NCI-H1417 treated with DMSO at 0.1 percent for 48 hours (cell line): ENCODE measurements around the gene GRAP2.
"Not testable (repeated sequence)": the region's sequence is repeated elsewhere in the genome, so short reads cannot be mapped to it uniquely, and the experiment has no call there.

Source experiments
- DNase-seq: peaks from one replicate; lab custom pipeline; 2025; lab: John Stamatoyannopoulos, UW

The GRAP2 gene

DNA sequence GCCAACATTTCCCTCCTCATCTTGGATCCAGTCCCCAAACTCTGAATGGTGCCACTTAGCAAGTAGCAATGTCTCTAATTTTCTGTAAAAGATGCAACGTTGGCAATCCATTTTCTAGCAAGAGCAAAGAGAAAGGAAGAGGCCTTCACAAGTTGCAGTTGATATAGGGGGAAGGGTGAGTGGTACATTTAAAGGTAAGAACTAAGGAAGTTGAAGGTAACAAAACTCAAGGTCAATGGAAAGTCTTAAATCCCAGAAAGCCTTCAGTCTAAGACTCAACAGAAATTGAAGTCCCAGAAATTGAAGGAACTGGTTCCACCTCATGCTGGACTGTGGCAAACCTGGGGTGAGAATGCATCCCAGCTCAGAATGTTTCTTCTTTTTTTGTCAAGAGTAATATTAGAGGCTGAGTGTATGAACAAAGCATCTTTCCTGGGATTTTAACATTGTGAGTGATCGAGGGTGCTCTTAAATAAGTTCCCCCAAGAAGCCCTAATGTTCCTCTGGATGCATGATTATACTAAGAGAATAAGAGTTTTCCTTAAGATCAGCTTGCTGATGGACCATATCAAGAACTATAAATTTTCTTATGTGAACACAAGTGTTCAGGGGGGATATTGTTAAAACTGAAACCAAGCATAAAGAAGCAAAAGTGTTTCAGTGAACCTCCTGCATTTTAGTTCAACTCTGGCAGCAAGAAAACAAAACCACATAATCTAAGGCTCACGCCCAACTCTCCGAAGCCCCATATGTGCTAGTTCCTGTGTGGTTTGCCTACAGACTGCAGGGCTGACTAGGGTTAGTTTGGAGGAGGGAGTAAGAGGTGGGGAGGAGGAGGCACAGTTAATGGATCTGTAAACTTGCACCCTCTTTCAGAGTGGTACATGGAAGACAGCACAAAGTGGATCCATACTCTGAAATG lies at the start of gene GRAP2:
Gene GRAP2 (plus strand): TSS at position 779 of the 922 bp plus-strand sequence. CDS start 46,023 bp downstream, outside the sequence.
- no peak for DNase-seq

GRCh38 chr22:39851606-39852315 lies 49.1 kb upstream of the GRAP2 start:
- no peak for DNase-seq

- DNase-seq, result no peak
Observed at GRCh38 chr22:39852799-39853198, 48.1 kb upstream of the GRAP2 start.

DNA sequence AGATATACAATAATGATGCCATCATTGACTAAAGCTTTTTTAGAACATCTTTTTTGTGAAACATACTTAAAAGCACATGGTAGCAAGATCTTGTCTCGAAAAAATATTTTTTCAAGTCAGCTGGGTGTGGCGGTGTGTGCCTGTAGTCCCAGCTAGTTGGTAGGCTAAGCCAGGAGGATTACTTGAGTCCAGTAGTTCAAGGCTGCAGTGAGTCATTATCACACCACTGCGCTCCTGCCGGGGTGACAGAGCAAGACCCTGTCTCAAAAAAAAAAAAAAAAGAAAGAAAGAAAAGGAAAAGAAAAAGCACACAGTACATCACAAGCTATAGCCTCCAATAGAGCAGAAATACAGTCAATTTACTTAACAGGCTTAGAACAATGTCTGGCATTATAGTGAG lies 44.3 kb upstream of the GRAP2 start:
- DNase-seq, result no peak

DNA sequence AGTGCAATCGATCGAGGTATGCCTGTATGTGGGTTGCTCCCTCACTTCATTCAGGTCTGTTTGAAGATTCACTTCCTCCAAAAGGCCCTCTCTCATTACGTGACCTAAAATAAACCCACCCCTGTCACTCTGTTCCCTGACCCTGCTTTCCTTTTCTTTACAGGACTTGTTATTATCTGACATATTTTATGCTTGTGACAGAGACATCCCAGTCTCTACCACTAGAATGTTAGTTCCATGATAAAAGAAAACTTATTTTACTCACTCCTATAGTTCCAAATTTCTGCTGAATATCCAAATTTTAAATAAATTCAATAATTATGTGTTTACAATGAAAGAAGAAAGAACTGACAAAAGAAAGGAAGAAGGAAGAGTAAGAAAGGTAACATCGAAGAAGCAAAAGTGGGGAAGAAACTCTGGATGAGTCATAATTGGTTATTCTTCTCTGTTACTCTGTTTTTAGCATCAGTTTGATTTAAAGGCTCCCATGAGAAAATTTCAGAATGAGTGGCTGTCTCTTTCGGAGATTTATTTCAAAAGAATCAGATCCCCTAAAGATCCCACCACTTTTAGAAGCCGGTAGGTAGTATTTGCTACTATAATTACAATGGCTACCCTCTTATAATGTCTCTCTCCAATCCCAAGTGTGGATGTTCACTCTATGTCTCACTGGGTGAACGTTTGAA lies 40.8 kb upstream of the GRAP2 start:
- DNase-seq, result no peak

GRCh38 chr22:39868741-39869140 lies 32.1 kb upstream of the GRAP2 start:
- DNase-seq, result no peak

DNA sequence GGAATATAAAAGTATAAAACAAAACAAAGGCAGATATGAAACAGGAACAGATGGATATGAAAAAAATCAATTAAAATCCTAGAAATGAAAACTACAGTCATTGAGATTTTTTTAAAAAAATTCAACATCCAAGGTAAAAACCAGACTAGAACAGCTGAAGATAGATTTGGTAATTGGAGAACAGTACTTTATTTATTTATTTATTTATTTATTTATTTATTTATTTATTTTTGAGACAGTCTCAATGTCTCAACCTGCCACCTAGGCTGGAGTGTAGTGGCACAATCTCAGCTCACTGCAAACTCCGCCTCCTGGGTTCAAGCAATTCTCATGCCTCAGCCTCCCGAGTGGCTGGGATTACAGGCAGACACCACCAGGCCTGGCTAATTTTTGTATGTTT lies 31.1 kb upstream of the GRAP2 start:
- DNase-seq, result not testable (repeated sequence)

DNA sequence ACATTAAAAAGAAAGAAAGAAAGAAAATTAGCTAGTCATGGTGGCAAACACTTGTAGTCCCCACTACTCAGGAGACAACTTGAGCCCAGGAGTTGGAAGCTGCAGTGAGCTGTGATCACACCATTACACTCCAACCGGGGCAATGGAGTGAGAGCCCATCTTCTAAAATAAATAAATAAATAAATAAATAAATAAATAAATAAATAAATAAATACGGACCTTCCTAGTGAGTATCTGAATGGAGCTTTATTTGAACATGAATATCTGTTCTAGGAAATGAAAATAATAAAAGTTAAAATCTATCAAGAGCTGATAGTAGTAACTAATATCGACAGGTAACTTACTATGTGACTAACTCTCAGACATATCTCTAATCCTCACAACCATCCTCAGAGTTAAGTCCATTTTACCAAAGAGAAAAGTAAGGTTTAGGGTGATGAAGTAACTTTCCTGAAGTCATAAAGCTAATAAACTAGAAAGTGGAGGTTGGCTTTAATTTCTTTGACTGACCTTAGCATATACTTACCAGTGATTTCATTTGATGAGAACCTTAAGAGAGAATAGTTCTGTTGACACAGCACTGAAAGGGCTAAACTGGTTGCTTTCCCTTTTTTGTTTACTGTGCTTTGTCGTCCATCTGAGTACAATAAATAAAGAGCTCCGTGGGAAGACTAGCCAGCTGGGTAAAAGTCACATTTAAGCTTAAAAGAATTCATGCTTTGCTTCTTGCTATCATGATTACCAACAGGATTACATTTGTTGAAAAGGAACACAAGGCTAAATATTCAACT lies 29.7 kb upstream of the GRAP2 start:
- DNase-seq, result no peak

- DNase-seq, result no peak
Observed at GRCh38 chr22:39872548-39872947, 28.3 kb upstream of the GRAP2 start.

GRCh38 chr22:39873965-39874364 lies 26.9 kb upstream of the GRAP2 start:
- no peak for DNase-seq

GRCh38 chr22:39875176-39875885 lies 25.6 kb upstream of the GRAP2 start:
- DNase-seq, result not testable (repeated sequence)

DNA sequence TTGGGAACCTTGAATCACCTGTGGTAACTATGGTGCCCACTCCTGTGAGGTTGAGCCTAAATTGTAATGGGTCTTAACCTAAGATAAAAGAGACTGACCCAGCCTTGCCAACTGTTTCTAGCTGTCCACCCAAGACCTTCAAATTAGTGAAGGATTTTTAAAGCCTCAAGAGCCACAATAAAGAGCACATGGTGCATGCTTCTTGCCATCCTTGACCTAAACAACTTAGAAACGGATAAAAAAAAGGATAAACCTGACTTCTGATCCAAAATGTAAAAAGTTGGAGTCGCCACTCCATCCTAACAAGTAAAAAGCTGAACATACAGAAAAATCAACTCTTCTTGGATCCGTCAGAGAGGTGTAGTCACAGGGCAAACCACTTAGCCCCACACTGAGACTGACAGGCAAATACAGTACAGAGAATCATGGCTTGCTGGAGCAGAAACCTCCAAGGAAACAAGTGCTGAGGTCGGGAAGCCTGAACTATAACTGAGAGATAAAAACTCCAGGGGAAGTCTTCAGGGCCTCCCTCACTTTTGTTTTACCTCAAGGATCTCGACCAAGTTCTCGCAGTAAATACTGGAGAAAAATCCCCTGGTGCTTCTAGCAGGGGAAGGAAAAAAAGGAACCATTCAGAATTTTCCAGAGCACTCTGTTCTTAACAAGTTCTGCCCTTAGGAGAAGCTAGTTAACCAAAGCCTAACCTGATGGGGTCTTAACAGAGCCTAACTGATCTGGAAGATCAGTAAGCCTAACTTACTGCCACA lies 23.6 kb upstream of the GRAP2 start:
- DNase-seq, result no peak

GRCh38 chr22:39880722-39881121 lies 20.2 kb upstream of the GRAP2 start:
- no peak for DNase-seq

DNA sequence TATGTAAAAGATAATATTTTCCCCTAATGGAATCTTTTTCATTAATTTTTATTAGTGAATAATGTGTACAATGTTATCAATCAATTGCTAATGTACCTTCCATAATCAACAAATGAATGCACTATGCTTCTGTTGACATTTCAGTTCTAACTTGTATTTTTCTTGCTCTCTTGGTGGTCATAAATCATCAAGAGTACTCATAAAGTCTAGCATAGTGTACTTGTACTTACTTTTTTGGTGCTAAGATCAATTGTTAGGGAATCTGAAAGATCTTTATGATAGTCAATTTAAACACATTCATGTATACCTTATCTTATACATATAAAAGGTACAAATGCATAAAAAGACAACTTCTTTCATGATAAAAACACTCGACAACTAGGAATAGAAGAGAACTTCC lies 17.8 kb upstream of the GRAP2 start:
- DNase-seq, result no peak

DNA sequence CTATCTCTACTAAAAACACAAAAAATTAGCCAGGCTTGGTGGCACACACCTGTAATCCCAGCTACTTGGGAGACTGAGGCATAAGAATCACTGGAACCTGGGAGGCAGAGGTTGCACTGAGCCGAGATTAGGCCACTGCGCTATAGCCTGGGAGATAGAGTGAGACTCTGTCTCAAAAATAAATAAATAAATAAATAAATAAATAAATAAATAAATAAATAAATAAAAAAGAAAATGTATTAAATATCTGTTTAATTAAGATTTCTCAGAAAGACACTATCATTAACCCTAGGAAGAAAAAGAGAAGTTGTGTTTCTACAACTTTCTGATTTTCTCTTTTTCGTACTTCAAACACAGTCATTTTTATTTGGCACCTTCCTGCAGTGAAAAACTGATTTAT lies 11.0 kb upstream of the GRAP2 start:
- not testable (repeated sequence) for DNase-seq

- DNase-seq, result no peak
Observed at GRCh38 chr22:39893526-39893925, 7.4 kb upstream of the GRAP2 start, which contains the start of gene ENTHD1. ENTHD1 (minus strand) TSS chr22:39893760; CDS start chr22:39887748, 6,012 bp downstream.

GRCh38 chr22:39894554-39895092 lies 6.3 kb upstream of the GRAP2 start:
- DNase-seq, result no peak

DNA sequence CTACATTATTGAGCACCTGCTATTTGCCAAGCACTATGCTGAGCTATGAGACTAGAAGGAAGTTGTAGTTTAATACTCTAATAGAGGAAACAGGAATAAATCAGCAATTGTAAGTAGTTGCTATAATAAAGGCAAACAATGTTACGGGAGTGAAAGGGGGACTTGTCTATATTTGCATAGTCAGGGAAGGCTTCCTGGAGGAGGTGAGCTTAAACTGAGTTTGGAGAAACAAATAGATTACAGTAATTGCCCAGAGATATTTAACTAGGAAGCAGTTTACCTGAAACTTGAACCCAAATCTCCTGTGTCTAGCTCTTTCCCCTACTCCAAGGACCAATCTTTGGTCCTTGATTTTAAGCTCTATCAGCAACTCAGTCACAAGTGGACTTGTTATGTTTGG lies 5.2 kb upstream of the GRAP2 start:
- no peak for DNase-seq

- no peak for DNase-seq
Observed at GRCh38 chr22:39896313-39896996, 4.4 kb upstream of the GRAP2 start.
